Neutrophil (primary cell): ENCODE measurements around the gene MET.

ENCODE experiments used
- H3K27ac ChIP-seq: fragments of 200-600 bp; sonication (generic); 2 replicates; pipeline ENCODE4 v1.5.1; 2016; ENCODE audit warnings: mild to moderate bottlenecking, moderate library complexity
- H3K27me3 ChIP-seq: fragments of 200-600 bp; sonication (generic); 2 replicates; pipeline ENCODE4 v1.6.0; 2016; ENCODE audit warnings: mild to moderate bottlenecking
- H3K36me3 ChIP-seq: fragments of 200-600 bp; sonication (generic); 2 replicates; pipeline ENCODE4 v1.5.1; 2017
- H3K4me1 ChIP-seq, 2 experiments: fragments of 200-600 bp in 1 of 2; sonication (generic) in 1 of 2; 1 replicate in 1 of 2; 2 replicates in 1 of 2; pipeline versions ENCODE4 v1.5.1 to v1.6.1; 2013 to 2016; ENCODE audit warnings: low read depth in 1 of 2, low read length in 1 of 2, mild to moderate bottlenecking in 1 of 2, moderate library complexity in 1 of 2; ENCODE audit not compliant: control insufficient read depth in 1 of 2, insufficient read depth in 1 of 2
- H3K4me3 ChIP-seq, 2 experiments: fragments of 200-600 bp in 1 of 2; sonication (generic) in 1 of 2; 1 replicate in 1 of 2; 2 replicates in 1 of 2; pipeline ENCODE4 v1.5.1; 2013 to 2016; ENCODE audit warnings: low read depth in 1 of 2, low read length in 1 of 2, mild to moderate bottlenecking in 1 of 2, moderate library complexity in 1 of 2
- H3K9me3 ChIP-seq: fragments of 200-600 bp; sonication (generic); 2 replicates; pipeline ENCODE4 v1.5.1; 2016
- TF ChIP-seq, protein P1 (sequence below): fragments of 200-600 bp; sonication (generic); IDR thresholded peaks from 2 replicates; pipeline ENCODE4 v1.5.1; 2016; ENCODE audit warnings: antibody characterized with exemption

Gene MET

GRCh38 chr7:116772423-116772863, 100.4 kb downstream of the MET start:
- no peak overlapping the region for H3K27ac ChIP-seq
- no peaks in the 10 kb centered on the region for H3K27me3 ChIP-seq
- no peak overlapping the region for H3K4me3 ChIP-seq
- peaks cover 0 to 10% of the 10 kb centered on the region in 2 experiments for H3K4me1 ChIP-seq
- H3K9me3 ChIP-seq, result no peaks in the 10 kb centered on the region
- no peaks in the 10 kb centered on the region for H3K36me3 ChIP-seq
- TF ChIP-seq, protein P1, sequence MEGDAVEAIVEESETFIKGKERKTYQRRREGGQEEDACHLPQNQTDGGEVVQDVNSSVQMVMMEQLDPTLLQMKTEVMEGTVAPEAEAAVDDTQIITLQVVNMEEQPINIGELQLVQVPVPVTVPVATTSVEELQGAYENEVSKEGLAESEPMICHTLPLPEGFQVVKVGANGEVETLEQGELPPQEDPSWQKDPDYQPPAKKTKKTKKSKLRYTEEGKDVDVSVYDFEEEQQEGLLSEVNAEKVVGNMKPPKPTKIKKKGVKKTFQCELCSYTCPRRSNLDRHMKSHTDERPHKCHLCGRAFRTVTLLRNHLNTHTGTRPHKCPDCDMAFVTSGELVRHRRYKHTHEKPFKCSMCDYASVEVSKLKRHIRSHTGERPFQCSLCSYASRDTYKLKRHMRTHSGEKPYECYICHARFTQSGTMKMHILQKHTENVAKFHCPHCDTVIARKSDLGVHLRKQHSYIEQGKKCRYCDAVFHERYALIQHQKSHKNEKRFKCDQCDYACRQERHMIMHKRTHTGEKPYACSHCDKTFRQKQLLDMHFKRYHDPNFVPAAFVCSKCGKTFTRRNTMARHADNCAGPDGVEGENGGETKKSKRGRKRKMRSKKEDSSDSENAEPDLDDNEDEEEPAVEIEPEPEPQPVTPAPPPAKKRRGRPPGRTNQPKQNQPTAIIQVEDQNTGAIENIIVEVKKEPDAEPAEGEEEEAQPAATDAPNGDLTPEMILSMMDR, result no peak

GRCh38 chr7:116772926-116773749, 101.1 kb downstream of the MET start:
- Histone ChIP-seq H3K9me3 (no peaks in the 10 kb centered on the region), H3K4me1 (peaks cover 0 to 10% of the 10 kb centered on the region in 2 experiments), H3K27ac (no peak overlapping the region), H3K4me3 (no peak overlapping the region), H3K36me3 (no peaks in the 10 kb centered on the region), H3K27me3 (no peaks in the 10 kb centered on the region)
- TF ChIP-seq, protein P1, result no peak

GRCh38 chr7:116776046-116776445, 104.0 kb downstream of the MET start:
- Histone ChIP-seq H3K27me3 (no peaks in the 10 kb centered on the region), H3K36me3 (no peaks in the 10 kb centered on the region), H3K27ac (no peak overlapping the region), H3K4me1 (peaks cover 0 to 10% of the 10 kb centered on the region in 2 experiments), H3K4me3 (no peak overlapping the region), H3K9me3 (no peaks in the 10 kb centered on the region)
- TF ChIP-seq, protein P1, result no peak

- no peak overlapping the region for H3K27ac ChIP-seq
- H3K4me1 ChIP-seq, result peaks cover 0 to 10% of the 10 kb centered on the region in 2 experiments
- TF ChIP-seq, protein P1, result no peak
- H3K4me3 ChIP-seq, result no peak overlapping the region
- H3K36me3 ChIP-seq, result no peaks in the 10 kb centered on the region
- no peaks in the 10 kb centered on the region for H3K9me3 ChIP-seq
- no peaks in the 10 kb centered on the region for H3K27me3 ChIP-seq
Measured at GRCh38 chr7:116776610-116777289, 104.8 kb downstream of the MET start.

DNA sequence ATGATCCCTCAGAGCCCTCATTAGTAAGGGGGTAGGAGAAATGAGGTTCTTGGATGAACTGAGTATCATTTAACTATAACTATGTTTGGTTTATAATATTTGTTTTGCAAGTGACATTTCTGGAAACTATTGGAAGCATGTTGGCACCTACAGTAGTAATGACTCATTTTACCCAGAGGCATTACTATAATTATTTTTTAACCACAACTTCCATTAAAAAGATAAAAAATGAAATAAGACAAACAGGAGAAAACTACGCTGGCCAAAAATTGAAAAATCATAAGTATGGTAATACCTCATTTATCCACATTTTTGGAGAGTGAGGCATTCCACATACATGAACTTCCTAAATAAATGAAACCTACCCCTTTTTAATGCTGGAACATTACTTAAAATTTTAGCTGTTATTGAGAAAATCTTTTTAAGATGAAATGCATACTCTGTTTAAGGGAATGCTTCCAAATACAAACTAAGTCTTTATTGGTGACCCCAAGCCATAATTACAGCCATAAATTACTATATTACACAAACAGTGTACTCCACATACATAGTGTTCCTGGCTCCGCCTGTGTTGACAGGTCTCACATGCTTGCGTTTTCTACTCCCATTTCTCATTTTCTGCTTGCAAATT, 105.8 kb downstream of the MET start:
- Histone ChIP-seq H3K4me3 (no peak overlapping the region), H3K4me1 (peaks cover 0 to 8% of the 10 kb centered on the region in 2 experiments), H3K9me3 (no peaks in the 10 kb centered on the region), H3K36me3 (no peaks in the 10 kb centered on the region), H3K27ac (no peak overlapping the region), H3K27me3 (no peaks in the 10 kb centered on the region)
- TF ChIP-seq, protein P1, result no peak
